HG03378 (cell line): ENCODE results near the gene ARHGAP45.

Source experiments
- ATAC-seq: cut with Tn5 transposase; IDR thresholded peaks from one replicate; pipeline ENCODE4 v1.9.1; 2021; ENCODE audit warnings: mild to moderate bottlenecking, moderate library complexity; ENCODE audit not compliant: unreplicated experiment

ARHGAP45 gene

DNA sequence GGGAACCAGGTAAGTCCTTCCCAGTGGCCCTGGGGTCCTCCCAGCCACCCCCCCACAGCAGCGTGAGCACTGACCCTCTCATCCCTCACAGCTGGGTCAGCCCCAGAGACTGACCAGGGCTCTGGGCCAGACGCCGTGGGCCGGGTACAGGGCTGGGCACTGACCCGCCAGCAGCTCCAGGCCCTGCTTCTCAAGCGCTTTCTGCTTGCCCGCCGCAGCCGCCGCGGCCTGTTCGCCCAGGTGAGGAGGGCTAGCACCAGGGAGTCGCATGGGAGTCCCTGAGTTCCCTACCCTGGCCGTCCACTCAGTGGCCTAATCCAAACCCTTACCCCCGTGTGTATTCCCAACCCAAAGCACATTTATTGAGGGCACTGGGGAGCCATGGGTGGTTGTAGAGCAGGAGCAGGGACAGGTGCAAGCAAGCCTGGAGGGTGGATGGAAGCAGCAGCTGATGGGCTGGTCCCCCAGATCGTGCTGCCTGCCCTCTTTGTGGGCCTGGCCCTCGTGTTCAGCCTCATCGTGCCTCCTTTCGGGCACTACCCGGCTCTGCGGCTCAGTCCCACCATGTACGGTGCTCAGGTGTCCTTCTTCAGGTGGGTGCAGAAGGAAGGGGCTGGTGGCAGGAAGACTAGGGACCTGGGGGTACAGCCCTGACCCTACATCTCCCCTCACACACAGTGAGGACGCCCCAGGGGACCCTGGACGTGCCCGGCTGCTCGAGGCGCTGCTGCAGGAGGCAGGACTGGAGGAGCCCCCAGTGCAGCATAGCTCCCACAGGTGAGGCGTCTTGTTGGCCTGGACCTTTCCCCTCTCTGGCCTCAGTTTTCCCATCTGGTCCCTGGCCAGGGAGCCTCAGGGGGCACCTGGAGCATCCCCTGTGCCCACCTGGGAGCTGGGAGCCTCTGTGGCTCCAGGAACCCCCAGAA, 12.6 kb upstream of the ARHGAP45 start:
- no peak for ATAC-seq

DNA sequence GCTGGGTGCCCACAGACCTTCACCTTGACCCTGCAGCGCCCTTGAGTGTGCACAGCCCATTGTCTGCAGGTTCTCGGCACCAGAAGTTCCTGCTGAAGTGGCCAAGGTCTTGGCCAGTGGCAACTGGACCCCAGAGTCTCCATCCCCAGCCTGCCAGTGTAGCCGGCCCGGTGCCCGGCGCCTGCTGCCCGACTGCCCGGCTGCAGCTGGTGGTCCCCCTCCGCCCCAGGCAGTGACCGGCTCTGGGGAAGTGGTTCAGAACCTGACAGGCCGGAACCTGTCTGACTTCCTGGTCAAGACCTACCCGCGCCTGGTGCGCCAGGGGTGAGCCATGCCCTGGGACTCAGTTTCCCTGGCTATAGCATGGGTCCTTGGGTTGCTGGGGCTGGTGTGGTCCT, 11.9 kb upstream of the ARHGAP45 start:
- no peak for ATAC-seq

DNA sequence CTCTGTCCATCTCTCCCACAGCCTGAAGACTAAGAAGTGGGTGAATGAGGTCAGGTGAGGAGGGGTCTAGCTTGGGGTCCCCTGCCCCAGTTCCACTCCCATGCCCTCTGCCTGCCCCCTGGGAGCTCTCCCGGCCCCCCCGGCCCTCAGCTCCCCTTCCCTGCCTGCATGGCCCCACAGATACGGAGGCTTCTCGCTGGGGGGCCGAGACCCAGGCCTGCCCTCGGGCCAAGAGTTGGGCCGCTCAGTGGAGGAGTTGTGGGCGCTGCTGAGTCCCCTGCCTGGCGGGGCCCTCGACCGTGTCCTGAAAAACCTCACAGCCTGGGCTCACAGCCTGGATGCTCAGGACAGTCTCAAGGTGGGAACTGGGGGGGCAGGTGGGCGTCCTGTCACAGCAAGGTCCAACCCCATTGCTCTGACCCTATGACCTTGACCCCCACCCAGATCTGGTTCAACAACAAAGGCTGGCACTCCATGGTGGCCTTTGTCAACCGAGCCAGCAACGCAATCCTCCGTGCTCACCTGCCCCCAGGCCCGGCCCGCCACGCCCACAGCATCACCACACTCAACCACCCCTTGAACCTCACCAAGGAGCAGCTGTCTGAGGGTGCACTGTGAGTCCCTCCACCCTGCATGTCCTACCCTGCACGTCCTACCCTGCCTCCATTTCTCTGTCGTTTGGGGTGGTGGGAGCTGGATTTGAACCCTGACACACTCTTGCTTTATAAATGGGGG, 10.9 kb upstream of the ARHGAP45 start:
- ATAC-seq, result no peak

DNA sequence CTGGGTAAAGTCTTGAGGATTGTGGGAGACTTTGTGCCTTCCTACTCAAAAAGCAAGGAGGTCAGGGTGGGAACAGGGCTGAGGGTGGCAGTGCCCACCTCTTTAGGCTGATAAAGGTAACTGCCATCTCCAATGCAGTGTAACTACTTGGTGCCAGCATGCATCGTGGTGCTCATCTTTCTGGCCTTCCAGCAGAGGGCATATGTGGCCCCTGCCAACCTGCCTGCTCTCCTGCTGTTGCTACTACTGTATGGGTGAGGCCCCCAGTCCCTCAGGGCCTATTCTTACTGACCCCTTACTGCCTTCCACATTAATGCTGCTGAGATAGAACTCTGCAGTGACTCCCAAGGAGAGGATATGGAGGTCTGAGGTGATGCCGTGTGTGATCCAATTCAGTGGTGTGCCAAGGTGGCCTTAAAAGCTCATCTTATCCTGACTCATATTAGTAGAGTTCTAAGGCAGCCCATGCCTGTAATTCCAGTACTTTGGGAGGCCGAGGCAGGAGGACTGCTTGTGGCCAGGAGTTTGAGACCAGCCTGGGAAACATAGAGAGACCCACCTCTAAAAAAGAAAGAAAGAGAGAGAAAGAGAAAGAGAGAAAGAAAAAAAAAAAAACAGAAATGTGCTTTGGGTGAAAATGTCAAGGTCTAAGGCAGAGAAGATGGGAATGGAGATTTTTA, 9.7 kb upstream of the ARHGAP45 start:
- no peak for ATAC-seq

DNA sequence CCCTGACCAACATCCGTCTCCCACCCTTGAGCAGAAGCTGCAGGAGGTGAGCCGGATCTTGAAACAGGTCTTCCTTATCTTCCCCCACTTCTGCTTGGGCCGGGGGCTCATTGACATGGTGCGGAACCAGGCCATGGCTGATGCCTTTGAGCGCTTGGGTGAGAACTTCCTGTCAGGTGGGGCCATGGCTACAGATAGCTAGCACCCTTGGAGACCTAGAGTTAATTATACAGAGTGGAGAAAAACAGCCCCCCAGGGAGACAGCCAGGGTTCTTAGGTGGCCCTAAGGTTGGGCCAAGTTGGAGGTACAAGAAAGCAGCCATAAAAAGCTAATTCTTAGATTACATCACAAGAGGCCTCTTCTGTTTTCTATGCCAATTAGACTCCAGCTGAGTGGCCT, 8.9 kb upstream of the ARHGAP45 start:
- no peak for ATAC-seq

DNA sequence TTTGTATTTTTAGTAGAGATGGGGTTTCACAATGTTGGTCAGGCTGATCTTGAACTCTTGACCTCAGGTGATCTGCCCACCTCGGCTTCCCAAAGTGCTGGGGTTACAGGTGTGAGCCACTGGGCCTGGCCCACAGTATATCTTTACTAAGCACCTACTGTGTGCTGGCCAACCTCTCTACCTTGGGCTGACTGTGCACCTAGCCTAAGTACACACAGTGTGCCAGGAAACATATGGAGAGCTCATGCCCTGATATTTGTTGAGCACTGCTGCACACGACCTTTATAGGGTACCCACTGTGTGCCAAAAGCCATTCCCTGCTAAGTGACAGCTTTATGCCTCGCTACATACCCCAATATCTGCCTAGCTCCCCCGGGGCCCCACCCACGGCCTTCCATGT, 6.3 kb upstream of the ARHGAP45 start:
- ATAC-seq, result no peak

DNA sequence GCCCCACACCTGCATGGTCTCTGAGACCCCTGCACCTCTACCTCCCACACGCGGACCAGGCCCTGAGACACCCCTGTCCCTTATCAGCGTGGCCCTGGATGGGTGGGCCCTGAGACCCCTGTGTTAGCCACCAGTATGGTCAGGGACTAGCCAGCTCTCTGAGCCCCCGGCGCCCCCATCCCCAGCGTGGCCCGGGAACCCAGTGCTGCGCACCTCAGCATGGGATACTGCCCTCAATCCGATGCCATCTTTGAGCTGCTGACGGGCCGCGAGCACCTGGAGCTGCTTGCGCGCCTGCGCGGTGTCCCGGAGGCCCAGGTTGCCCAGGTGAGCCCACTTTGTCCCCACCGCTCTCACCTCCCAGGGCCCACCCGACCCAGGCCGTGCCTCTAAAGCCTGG, 5.0 kb upstream of the ARHGAP45 start:
- no peak for ATAC-seq

DNA sequence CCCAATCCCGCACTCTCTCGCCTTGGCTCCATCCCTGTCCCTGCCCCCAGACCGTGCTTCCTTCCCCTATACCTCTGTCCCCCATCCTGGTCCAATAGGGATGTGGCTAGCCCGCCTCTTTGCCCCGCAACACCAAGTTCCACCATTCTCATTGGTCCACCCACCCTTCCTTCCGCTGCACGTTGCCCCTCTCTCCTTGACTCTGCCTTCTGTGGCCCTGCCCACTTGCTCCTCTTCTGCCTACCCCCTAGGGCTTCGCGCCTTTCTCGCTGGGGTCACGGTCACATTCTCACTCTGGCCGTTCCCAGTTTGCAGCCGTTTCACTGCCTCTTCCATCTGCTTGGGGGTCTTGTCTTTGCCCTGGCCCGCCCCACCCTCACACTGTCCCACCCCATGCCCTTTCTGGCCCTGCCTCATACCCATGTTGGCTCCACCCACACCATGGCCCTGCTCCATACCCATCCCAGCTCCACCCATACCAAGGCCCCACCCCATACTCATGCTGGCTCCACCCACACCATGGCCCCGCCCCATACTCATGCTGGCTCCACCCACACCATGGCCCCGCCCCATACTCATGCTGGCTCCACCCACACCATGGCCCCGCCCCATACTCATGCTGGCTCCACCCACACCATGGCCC, 4.5 kb upstream of the ARHGAP45 start:
- no peak for ATAC-seq

DNA sequence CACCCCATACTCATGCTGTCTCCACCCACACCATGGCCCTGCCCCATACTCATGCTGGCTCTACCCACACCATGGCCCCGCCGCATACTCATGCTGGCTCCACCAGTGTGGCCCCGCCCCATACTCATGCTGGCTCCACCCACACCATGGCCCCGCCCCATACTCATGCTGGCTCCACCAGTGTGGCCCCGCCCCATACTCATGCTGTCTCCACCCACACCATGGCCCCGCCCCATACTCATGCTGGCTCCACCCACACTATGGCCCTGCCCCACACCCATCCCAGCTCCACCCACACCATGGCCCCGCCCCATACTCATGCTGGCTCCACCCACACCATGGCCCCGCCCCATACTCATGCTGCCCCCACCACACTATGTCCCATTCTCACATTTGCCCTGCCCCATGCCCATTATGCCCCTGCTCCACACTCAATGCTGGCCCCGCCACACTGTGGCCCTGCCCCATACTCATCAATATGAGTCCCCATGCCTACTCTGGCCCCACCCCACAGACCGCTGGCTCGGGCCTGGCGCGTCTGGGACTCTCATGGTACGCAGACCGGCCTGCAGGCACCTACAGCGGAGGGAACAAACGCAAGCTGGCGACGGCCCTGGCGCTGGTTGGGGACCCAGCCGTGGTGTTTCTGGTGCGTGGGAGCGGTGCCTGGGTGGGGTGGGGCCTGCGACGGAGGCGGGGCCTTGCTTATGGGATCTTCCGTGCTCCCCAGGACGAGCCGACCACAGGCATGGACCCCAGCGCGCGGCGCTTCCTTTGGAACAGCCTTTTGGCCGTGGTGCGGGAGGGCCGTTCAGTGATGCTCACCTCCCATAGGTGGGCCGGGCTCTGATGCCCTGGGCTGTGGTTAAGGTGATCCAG, 3.7 kb upstream of the ARHGAP45 start:
- ATAC-seq, result no peak

DNA sequence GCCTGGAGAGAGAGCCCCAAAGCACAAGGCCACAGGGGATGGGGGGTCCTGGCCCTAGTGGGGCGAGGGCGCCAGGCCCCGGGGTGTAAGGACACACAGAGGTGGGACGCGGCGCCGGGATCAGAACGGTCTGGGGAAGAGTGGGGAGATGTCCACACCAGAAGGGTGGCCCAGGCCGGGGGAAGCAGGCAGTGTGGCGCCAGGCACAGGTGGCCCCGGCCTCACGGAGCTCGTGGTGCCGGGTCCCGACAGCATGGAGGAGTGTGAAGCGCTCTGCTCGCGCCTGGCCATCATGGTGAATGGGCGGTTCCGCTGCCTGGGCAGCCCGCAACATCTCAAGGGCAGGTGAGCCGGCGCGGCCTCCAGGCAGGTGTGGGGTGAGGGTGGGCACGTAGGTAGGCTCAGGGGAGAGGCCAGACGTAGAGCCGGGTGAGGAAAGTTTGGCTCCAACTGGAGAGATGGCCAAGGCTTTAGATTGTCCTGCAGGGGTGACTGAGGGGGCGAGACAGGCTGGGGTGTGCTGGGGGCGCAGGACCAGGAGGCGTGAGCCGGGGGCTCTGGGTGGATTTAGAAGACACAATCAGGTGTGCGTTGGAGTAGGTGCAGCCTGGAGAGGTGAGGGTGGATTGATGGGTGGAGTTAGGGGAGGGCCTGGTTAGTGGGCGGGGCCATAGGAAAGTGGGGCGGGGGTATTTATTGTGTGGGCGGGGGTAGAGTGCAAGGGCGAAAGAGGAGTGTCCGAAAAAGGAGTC, 2.9 kb upstream of the ARHGAP45 start:
- no peak for ATAC-seq

DNA sequence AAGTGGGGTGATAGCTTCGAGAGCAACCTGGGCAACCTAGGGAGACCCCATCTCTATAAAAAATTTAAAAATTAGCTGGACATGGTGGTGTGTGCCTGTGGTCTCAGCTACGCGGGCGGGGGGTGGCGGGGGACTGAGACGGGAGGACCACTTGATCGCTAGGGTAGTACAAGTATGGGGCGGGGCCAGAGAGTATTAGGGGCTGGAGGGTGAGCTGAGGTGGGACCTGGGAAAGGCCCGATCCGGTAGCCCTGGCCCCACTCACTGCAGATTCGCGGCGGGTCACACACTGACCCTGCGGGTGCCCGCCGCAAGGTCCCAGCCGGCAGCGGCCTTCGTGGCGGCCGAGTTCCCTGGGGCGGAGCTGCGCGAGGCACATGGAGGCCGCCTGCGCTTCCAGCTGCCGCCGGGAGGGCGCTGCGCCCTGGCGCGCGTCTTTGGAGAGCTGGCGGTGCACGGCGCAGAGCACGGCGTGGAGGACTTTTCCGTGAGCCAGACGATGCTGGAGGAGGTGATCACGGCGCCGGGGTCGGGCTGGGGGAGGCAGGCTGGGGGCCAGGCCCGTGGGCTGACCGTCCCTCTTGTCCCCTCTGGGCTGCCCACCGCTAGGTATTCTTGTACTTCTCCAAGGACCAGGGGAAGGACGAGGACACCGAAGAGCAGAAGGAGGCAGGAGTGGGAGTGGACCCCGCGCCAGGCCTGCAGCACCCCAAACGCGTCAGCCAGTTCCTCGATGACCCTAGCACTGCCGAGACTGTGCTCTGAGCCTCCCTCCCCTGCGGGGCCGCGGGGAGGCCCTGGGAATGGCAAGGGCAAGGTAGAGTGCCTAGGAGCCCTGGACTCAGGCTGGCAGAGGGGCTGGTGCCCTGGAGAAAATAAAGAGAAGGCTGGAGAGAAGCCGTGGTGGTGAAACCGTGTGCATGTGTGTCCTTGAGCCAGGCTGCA, 2.0 kb upstream of the ARHGAP45 start:
- ATAC-seq, result no peak

DNA sequence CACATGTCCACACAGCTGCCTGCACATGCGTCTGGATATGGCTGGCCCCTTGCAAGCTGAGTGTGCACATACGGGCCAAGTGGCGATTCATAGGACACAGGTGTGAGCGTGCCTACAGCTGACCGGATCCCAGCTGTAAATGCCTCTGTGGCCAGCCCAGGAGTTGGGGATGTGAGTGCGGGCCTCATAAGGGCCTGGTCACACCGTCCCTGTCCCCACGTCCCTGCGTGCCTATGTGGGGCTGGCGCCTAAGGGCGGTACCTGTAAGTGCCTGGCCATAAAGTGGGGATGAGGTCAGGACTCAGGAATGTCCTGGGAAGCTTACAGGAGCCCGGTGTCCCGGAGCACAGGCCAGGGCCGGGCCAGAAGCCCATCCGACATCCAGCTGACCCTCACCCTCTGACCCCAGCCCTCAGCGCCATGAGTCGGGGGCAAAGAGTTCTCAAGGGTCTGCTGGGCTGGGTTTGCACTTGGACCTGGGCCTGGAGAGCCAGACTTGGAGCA, 1.3 kb upstream of the ARHGAP45 start:
- no peak for ATAC-seq

DNA sequence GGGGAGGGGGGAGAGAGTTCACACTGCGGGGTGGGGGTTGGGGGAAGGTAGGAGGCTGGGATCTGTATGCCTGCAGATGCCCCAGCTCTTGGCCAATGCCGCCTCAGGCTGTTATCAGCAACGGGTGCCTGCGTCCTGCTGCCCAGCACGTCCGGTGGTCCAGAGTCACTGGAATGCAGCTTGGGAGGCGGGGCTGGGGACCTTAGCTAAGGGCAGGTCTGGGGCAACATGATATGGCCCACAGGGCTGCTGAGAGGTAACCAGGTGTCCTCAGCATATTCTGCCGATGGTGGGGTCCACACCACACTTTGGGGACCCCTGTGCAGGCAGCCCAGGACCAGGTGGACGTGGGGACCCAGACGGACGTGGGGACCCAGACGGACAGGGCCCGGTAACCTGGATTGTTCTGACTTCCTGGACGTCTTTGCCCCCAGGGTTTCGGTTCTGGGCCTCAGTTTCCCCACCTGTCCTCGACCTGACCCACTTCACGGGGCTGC, 668 bp upstream of the ARHGAP45 start:
- no peak for ATAC-seq

DNA sequence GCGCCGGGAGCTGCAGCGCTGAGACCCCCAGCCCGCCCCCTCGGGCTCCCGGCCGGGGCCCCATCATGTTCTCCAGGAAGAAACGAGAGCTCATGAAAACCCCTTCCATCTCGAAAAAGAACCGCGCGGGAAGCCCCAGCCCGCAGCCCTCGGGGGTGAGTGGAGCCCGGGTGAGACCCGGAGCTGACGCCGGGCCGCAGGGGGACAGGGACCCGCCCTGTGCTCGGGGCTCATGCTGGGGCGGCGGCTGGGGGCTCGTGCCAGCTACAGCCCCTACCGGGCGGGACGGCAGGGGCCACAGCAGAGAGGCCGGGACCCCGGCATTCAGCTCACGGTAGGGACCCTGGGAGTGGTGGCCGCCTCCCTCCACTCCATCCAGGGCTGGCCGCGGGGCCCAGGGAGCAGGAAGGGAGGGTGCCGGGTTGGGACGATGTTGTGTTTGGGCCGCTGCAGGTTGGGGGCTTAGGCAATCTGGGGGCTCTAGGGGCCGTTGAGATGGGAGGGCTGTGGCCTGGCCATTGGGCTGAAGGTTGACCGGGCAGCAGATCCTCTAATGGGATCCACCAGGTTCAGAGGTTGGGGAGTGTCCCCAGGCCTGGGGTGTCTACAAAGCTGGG, 482 bp downstream of the ARHGAP45 start:
- ATAC-seq, result no peak

DNA sequence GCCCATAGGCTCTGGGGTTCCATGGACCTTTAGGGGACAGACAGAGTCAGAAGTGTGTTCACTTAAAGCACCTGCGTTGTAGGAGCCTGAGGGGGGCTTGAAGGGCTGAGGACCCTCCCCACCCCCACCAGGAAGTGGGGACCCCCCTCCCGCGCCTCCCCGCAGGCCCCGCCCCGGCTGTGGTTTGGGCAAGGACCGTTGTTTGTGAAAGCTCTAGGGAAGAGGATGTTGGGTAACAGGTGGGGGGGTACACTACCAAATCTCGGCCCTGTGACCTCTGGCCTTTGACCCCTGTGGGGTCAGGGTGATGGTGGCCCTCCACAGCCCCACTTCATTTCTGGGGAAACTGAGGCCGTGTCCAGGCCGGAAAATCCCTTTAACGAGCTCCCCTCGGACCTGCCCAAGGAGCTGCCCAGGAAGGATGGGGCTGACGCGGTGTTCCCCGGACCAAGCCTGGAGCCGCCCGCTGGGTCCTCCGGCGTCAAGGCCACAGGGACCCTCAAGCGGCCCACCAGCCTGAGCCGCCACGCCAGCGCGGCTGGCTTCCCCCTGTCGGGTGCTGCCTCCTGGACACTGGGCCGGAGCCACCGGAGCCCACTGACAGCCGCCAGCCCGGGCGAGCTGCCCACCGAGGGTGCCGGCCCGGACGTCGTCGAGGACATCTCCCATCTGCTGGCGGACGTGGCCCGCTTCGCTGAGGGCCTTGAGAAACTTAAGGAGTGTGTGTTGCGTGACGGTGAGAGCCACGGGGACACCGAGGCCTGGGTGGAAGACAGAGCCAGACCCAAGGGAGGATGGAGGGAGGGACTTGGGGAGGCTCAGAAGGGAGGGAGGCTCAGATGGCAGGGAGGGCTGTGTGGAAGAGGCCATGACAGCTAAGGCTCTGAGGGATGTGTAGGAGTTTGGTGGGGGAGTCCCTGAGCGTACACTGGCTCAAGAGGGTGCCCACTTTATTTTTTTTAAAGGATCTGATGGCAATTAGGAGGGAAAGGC, 1.3 kb downstream of the ARHGAP45 start:
- ATAC-seq, result no peak

DNA sequence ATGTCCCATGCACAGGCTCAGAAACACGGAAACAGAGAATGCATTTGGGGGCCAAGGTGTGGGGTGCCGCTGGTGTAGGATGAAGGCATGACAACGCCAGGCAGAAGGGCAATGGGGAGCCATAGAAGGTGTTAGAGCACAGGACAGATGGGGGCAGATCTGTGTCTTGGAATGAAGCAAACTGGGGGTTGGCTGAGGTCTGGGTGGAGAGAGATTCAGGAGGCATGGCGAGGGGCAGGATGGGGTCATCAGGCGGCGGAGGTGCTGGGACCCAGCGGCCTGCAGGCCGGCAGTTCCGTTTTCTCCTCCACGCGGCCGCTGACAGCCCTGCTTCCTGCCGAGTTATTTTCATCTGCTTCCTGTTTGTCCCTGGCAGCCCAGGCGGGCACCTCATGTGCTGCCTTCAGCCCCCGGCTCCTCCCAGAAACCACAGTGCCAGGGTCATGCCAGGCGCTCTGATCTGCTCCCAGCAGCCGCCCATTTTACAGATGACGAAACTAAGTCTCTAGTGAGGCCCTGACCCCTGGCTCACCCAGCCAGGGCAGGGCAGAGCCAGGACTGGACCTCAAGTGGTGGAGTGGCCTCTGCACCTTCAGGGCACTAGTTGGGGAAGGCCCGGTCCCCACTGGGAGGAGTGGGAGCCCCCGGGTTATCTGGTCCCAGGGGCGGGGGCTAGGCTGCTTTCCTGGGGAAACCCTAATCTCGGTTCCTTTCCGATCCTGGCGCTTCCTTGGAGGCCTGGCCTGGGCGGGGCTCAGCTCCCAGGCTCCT, 2.2 kb downstream of the ARHGAP45 start:
- no peak for ATAC-seq
